HCT116 (cell line): ENCODE data around the gene PPP2CA. TPM values are rescaled to one million over a fixed set of nuclear protein-coding genes. Genes with fewer than 3 reads are reported as not detected.

Source experiments
- ATAC-seq: fragments of 200-7000 bp; cut with Tn5 transposase; 2 replicates; pipeline ENCODE4 v1.9.1; 2020; ENCODE audit warnings: mild to moderate bottlenecking, moderate library complexity
- BruUV-seq: library from RNA; stranded (reverse); fragments of 400-500 nt; replicated peaks from 2 replicates; lab custom pipeline; 2021; lab: Mats Ljungman, UMichigan
- CTCF ChIA-PET: fragments of 300-600 bp; sonication (Branson Sonifier 250); formaldehyde crosslinking; loops from one replicate; lab custom pipeline; 2021; ENCODE audit warnings: antibody characterized with exemption; lab: Charles Lee
- POLR2A ChIA-PET: fragments of 300-600, 350-600 bp; sonication (Branson Sonifier 250); formaldehyde crosslinking; loops from one replicate; lab custom pipeline; 2021; ENCODE audit warnings: antibody characterized with exemption; lab: Charles Lee
- RAD21 ChIA-PET, 2 experiments: fragments of 300-600 bp; sonication (Branson Sonifier 250); formaldehyde crosslinking; loops; one replicate each; lab custom pipeline; 2023; ENCODE audit warnings: low total read pairs in 2 of 2; ENCODE audit not compliant: uncharacterized antibody in 2 of 2, unreplicated experiment in 2 of 2, low non-redundant PET in 1 of 2; lab: Charles Lee
- DNase-seq: peaks from one replicate; pipeline ENCODE4 v3.0.0-alpha.2; 2010; ENCODE audit warnings: low read depth, low spot score
- H2AFZ ChIP-seq: fragments of 200-600 bp; shearing (Covaris generic), sonication (generic); 2 replicates; pipeline ENCODE4 v1.6.1; 2017; ENCODE audit warnings: low read depth, mixed run types, mixed read lengths, antibody characterized with exemption, low read length; ENCODE audit not compliant: poor library complexity, severe bottlenecking
- H3K27ac ChIP-seq: 2 replicates; pipeline ENCODE4 v1.5.1; 2012; ENCODE audit warnings: low read depth, low read length
- H3K27me3 ChIP-seq: fragments of 200-600 bp; sonication (generic); 2 replicates; pipeline ENCODE4 v1.6.1; 2016; ENCODE audit warnings: mixed run types, low read length, mixed read lengths; ENCODE audit not compliant: insufficient read depth
- H3K36me3 ChIP-seq, 2 experiments: fragments of 200-500 bp in 1 of 2; fragments of 200-600 bp in 1 of 2; sonication (Bioruptor generic) in 1 of 2; sonication (generic) in 1 of 2; 2 replicates each; pipeline versions ENCODE4 v1.5.1 to v1.6.1; 2014 to 2016; ENCODE audit warnings: low read length in 2 of 2, inconsistent platforms in 1 of 2, mixed read lengths in 1 of 2, mixed run types in 1 of 2; ENCODE audit not compliant: insufficient read depth in 2 of 2, control insufficient read depth in 1 of 2
- H3K4me1 ChIP-seq, 2 experiments: fragments of 200-600 bp in 1 of 2; sonication (generic) in 1 of 2; 2 replicates each; pipeline versions ENCODE4 v1.5.1 to v1.6.1; 2012 to 2017; ENCODE audit warnings: low read length in 2 of 2, inconsistent platforms in 1 of 2, mild to moderate bottlenecking in 1 of 2, mixed read lengths in 1 of 2, mixed run types in 1 of 2, moderate library complexity in 1 of 2; ENCODE audit not compliant: insufficient read depth in 2 of 2, control insufficient read depth in 1 of 2
- H3K4me2 ChIP-seq: fragments of 200-600 bp; sonication (generic); 2 replicates; pipeline ENCODE4 v1.6.1; 2017; ENCODE audit warnings: mixed run types, low read length, mixed read lengths
- H3K4me3 ChIP-seq, 2 experiments: fragments of 200-600 bp in 1 of 2; sonication (generic) in 1 of 2; replicated peaks in 1 of 2; 2 replicates each; pipeline ENCODE4 v1.5.1; 2011 to 2016; ENCODE audit warnings: low read length in 2 of 2, control low read depth in 1 of 2, low read depth in 1 of 2, mild to moderate bottlenecking in 1 of 2, mixed read lengths in 1 of 2, mixed run types in 1 of 2
- H3K79me2 ChIP-seq: fragments of 200-600 bp; sonication (generic); 2 replicates; pipeline ENCODE4 v1.6.1; 2017; ENCODE audit warnings: mild to moderate bottlenecking, mixed run types, low read length, moderate library complexity, mixed read lengths; ENCODE audit not compliant: insufficient read depth
- H3K9ac ChIP-seq: fragments of 200-600 bp; sonication (generic); 2 replicates; pipeline ENCODE4 v1.6.1; 2016; ENCODE audit warnings: low read length, mixed read lengths
- H3K9me2 ChIP-seq: fragments of 200-600 bp; sonication (generic), shearing (Covaris generic); 2 replicates; pipeline ENCODE4 v1.6.1; 2017; ENCODE audit warnings: mixed run types, mild to moderate bottlenecking, moderate library complexity; ENCODE audit not compliant: insufficient read depth
- H3K9me3 ChIP-seq, 2 experiments: fragments of 200-500 bp in 1 of 2; fragments of 200-600 bp in 1 of 2; sonication (Bioruptor generic) in 1 of 2; sonication (generic) in 1 of 2; 2 replicates each; pipeline ENCODE4 v1.6.1; 2014 to 2017; ENCODE audit warnings: low read length in 2 of 2, mixed read lengths in 2 of 2, inconsistent platforms in 1 of 2, low read depth in 1 of 2, mild to moderate bottlenecking in 1 of 2, mixed run types in 1 of 2, moderate library complexity in 1 of 2; ENCODE audit not compliant: control insufficient read depth in 1 of 2, insufficient read depth in 1 of 2
- H4K20me1 ChIP-seq: fragments of 200-600 bp; sonication (generic), shearing (Covaris generic); 2 replicates; pipeline ENCODE4 v1.6.1; 2017; ENCODE audit warnings: mixed run types, mild to moderate bottlenecking, moderate library complexity; ENCODE audit not compliant: insufficient read depth
- CEBPB ChIP-seq: IDR thresholded peaks from 2 replicates; pipeline ENCODE4 v1.6.1; 2012; ENCODE audit warnings: low read depth
- CTCF ChIP-seq, 3 experiments: fragments of 200-600 bp in 1 of 3; sonication (generic) in 1 of 3; IDR thresholded peaks in 2 of 3; conservative IDR thresholded peaks in 1 of 3; 2 replicates each; pipeline ENCODE4 v1.5.1; 2012 to 2017; ENCODE audit warnings: low read depth in 2 of 3, low read length in 2 of 3, antibody characterized with exemption in 1 of 3, borderline replicate concordance in 1 of 3, control low read depth in 1 of 3, mild to moderate bottlenecking in 1 of 3, mixed read lengths in 1 of 3, mixed run types in 1 of 3, moderate library complexity in 1 of 3; ENCODE audit not compliant: insufficient read depth in 1 of 3
- EGR1 ChIP-seq: IDR thresholded peaks from 2 replicates; pipeline ENCODE4 v1.6.1; 2012; ENCODE audit warnings: low read depth
- ELF1 ChIP-seq: IDR thresholded peaks from 2 replicates; pipeline ENCODE4 v1.6.1; 2012; ENCODE audit warnings: low read depth, borderline replicate concordance
- EZH2 ChIP-seq: fragments of 200-600 bp; sonication (generic); IDR thresholded peaks from 2 replicates; pipeline ENCODE4 v1.6.1; 2017; ENCODE audit warnings: antibody characterized with exemption, mixed run types
- EZH2phosphoT487 ChIP-seq: fragments of 200-600 bp; IDR thresholded peaks from 2 replicates; pipeline ENCODE4 v1.6.1; 2018; ENCODE audit warnings: antibody characterized with exemption, borderline replicate concordance
- FOSL1 ChIP-seq: IDR thresholded peaks from 2 replicates; pipeline ENCODE4 v1.6.1; 2012; ENCODE audit warnings: low read depth
- JUND ChIP-seq: IDR thresholded peaks from 2 replicates; pipeline ENCODE4 v1.6.1; 2012
- MAX ChIP-seq: IDR thresholded peaks from 2 replicates; pipeline ENCODE4 v1.6.1; 2012
- RAD21 ChIP-seq: IDR thresholded peaks from 2 replicates; pipeline ENCODE4 v1.6.1; 2012; ENCODE audit warnings: low read depth, mild to moderate bottlenecking
- SIN3A ChIP-seq: IDR thresholded peaks from 2 replicates; pipeline ENCODE4 v1.6.1; 2012; ENCODE audit warnings: low read depth
- SP1 ChIP-seq: IDR thresholded peaks from 2 replicates; pipeline ENCODE4 v1.6.1; 2012; ENCODE audit warnings: low read depth
- TCF7L2 ChIP-seq: IDR thresholded peaks from 2 replicates; pipeline ENCODE4 v1.7.0; 2011; ENCODE audit warnings: borderline replicate concordance, inconsistent platforms; ENCODE audit not compliant: insufficient read depth, insufficient read length; ENCODE audit errors: extremely low read depth
- YY1 ChIP-seq: IDR thresholded peaks from 2 replicates; pipeline ENCODE4 v1.6.1; 2011; ENCODE audit warnings: low read length, low read depth, moderate library complexity, mild to moderate bottlenecking; ENCODE audit not compliant: insufficient replicate concordance; ENCODE audit errors: extremely low read depth
- ZBTB33 ChIP-seq: IDR thresholded peaks from 2 replicates; pipeline ENCODE4 v1.6.1; 2011; ENCODE audit warnings: mild to moderate bottlenecking, low read length, moderate library complexity; ENCODE audit not compliant: insufficient replicate concordance; ENCODE audit errors: extremely low read depth
- ZFX ChIP-seq: fragments of 450-650 bp; IDR thresholded peaks from 2 replicates; pipeline ENCODE4 v1.6.1; 2017
- intact Hi-C: fragments of 100-400 bp; cut with micrococcal nuclease; formaldehyde crosslinking; loops from 2 replicates; pipeline ENCODE4 v1.10.0; 2022
- total RNA-seq: library from RNA; stranded (reverse); gene quantifications from one replicate; pipeline ENCODE4 v1.2.1, GENCODE V29; 2021; ENCODE audit not compliant: unreplicated experiment

PPP2CA gene
- total RNA-seq, 1 experiment from 2014 or later: 167 TPM

- ChIA-PET RAD21 (interaction anchor here in 1 of 2 experiments (0.5 kb wide), 1 partner anchor 232 kb away, joined by 4 read pairs; no protein-coding TSS in a partner anchor), CTCF (no interaction called here), POLR2A (no interaction called here)
- intact Hi-C loops: no loop called here
- Histone ChIP-seq H3K4me1 (peaks cover 0 to 11% of the 10 kb centered on the region in 2 experiments; a peak in 2 of 4 replicates), H3K9me3 (peaks cover 6% of the 10 kb centered on the region in 2 experiments; a peak in 2 of 4 replicates), H3K27me3 (no peaks in the 10 kb centered on the region), H3K9me2 (no peaks in the 10 kb centered on the region), H3K4me3 (no peak overlapping the region), H2AFZ (peak overlapping the region; percentile 24), H3K9ac (no peak overlapping the region), H4K20me1 (no peaks in the 10 kb centered on the region), H3K4me2 (peak overlapping the region; percentile 26; the same call in 1 of the 2 replicates), H3K36me3 (no peaks in the 10 kb centered on the region), H3K79me2 (no peaks in the 10 kb centered on the region), H3K27ac (no peak overlapping the region)
- DNase-seq (no peak), ATAC-seq (peak; percentile 61)
- no TSS peak for BruUV-seq
- no peak for TF ChIP-seq EZH2
- no peak for TF ChIP-seq EGR1
- peak; percentile 12; the same call in 1 of the 2 replicates for TF ChIP-seq FOSL1
- no peak for TF ChIP-seq ELF1
- no peak for TF ChIP-seq ZFX
Observed at GRCh38 chr5:134267366-134268018, 41.6 kb upstream of the PPP2CA start.

DNA sequence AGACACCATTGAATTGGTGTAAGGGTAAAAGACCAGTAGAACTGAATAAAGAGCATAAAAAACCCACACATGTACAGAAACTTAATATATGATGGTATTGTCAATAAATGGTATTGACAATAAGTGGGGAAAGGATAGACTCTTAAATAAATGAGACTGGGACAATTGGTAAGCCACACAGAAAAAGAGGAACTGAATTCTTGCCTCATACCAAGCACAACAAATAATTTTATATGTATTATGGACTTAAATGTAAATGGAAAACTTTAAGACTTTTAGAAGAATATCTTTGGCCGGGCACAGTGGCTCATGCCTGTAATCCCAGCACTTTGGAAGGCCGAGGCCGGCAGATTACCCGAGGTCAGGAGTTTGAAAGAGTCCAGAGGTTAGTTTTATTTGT, 37.9 kb upstream of the PPP2CA start:
- Histone ChIP-seq H3K4me3 (no peak overlapping the region), H3K9ac (no peak overlapping the region), H4K20me1 (no peaks in the 10 kb centered on the region), H3K4me2 (no peak overlapping the region), H3K79me2 (no peaks in the 10 kb centered on the region), H3K4me1 (peaks cover 0 to 11% of the 10 kb centered on the region in 2 experiments; a peak in 2 of 4 replicates), H3K36me3 (no peaks in the 10 kb centered on the region; a peak in 1 of 4 replicates), H3K9me2 (no peaks in the 10 kb centered on the region), H3K27ac (no peak overlapping the region), H3K9me3 (peaks cover 6% of the 10 kb centered on the region in 2 experiments; a peak in 2 of 4 replicates), H2AFZ (no peak overlapping the region), H3K27me3 (no peaks in the 10 kb centered on the region)
- no TSS peak for BruUV-seq
- ATAC-seq (no peak), DNase-seq (no peak)
- TF ChIP-seq ZBTB33: no peak
- TF ChIP-seq CTCF (IDR thresholded peaks at IDR 0.05 in 2 of 3, conservative IDR thresholded peaks at IDR 0.05 in 1 of 3; ENCODE audit: borderline replicate concordance in 1 of 3, insufficient read depth in 1 of 3, low read depth in 2 of 3, low read length in 2 of 3): no peak
- no peak for TF ChIP-seq MAX
- no peak for TF ChIP-seq SP1
- TF ChIP-seq SIN3A: no peak
- no peak for TF ChIP-seq FOSL1
- TF ChIP-seq ZFX: no peak
- no peak for TF ChIP-seq CEBPB
- TF ChIP-seq RAD21: no peak
- no peak for TF ChIP-seq EZH2phosphoT487
- TF ChIP-seq TCF7L2: no peak
- no peak for TF ChIP-seq ELF1
- no peak for TF ChIP-seq JUND
- TF ChIP-seq YY1: no peak
- POLR2A ChIA-PET: no interaction called here
- intact Hi-C loops: no loop called here
- CTCF ChIA-PET: no interaction called here
- RAD21 ChIA-PET: no interaction called here
